ENCODE results near the gene UPK3B. TPM values are rescaled to one million over a fixed set of nuclear protein-coding genes. Genes with fewer than 3 reads are reported as not detected.
"Not testable (repeated sequence)": the region's sequence is repeated elsewhere in the genome, so short reads cannot be mapped to it uniquely, and the experiment has no call there.

The UPK3B gene
- total and polyA plus RNA-seq, 2 of the 13 experiments (the other 11 are each of a cell fraction or from before 2014, with no cell fraction given), result not detected

- intact Hi-C loops (cut with micrococcal nuclease; ENCODE audit: unreplicated experiment); H3K4me1 ChIP-seq (ENCODE audit: insufficient read depth, low read length); CTCF ChIA-PET (ENCODE audit: low intra/inter-chr PET ratio, low total read pairs); H3K9me3 ChIP-seq (ENCODE audit: low read length); H3K36me3 ChIP-seq (replicated peaks in 1 of 2; ENCODE audit: control insufficient read depth in 1 of 2, insufficient read depth in 2 of 2, low read length in 2 of 2); in situ Hi-C loops (cut with HindIII; ENCODE audit: extremely low pct_ligation_motif_present, low pct_unique_long_range_greater_than_20kb); H3K27me3 ChIP-seq (ENCODE audit: control insufficient read depth in 1 of 2, insufficient read depth in 2 of 2, low read length in 2 of 2); H2AFZ ChIP-seq (ENCODE audit: low read length); H4K20me1 ChIP-seq (ENCODE audit: insufficient read depth, low read length): not testable (repeated sequence)
- FAIRE-seq, result peak; percentile 55
- Histone ChIP-seq H3K27ac (ENCODE audit: extremely low read length, insufficient read depth, low read length) (peak overlapping the region; percentile 69), H3K9ac (ENCODE audit: insufficient read depth, low read depth, low read length) (peak overlapping the region; percentile 83), H3K4me3 (replicated peaks in 1 of 3; ENCODE audit: insufficient read depth in 1 of 3, low read depth in 2 of 3, low read length in 3 of 3) (peak overlapping the region; percentile 63 to 84 (median 80); a peak in 5 of 6 replicates), H3K4me2 (ENCODE audit: low read depth, low read length) (peak overlapping the region; percentile 71), H3K79me2 (ENCODE audit: insufficient read depth, low read length) (peaks cover 18% of the 10 kb centered on the region)
- BruUV-seq (replicated peaks), result TSS peak; percentile 42
- 0% methylated on average over 11 of the region's 71 CpGs for WGBS (ENCODE audit: low lambda C conversion rate)
- ATAC-seq, result peak; percentile 100
- peak; percentile 85 for DNase-seq (ENCODE audit: low spot score)
- POLR2A ChIA-PET, result interaction anchor here (1.0 kb wide), 1 partner anchor 140 kb away, joined by 3 read pairs; the partner anchor contains the start of gene SSC4D
- TF ChIP-seq ZNF276 (CRISPR knock-in tag; IDR thresholded peaks at IDR 0.05; ENCODE audit: low read depth), result peak; percentile 86; the same call in 1 of the 2 replicates
- TF ChIP-seq KAT8 (CRISPR knock-in tag; IDR thresholded peaks at IDR 0.05), result peak; percentile 77
- peak; percentile 72; the same call in 1 of the 2 replicates for TF ChIP-seq ZNF772 (CRISPR knock-in tag; IDR thresholded peaks at IDR 0.05)
- TF ChIP-seq, protein P1, sequence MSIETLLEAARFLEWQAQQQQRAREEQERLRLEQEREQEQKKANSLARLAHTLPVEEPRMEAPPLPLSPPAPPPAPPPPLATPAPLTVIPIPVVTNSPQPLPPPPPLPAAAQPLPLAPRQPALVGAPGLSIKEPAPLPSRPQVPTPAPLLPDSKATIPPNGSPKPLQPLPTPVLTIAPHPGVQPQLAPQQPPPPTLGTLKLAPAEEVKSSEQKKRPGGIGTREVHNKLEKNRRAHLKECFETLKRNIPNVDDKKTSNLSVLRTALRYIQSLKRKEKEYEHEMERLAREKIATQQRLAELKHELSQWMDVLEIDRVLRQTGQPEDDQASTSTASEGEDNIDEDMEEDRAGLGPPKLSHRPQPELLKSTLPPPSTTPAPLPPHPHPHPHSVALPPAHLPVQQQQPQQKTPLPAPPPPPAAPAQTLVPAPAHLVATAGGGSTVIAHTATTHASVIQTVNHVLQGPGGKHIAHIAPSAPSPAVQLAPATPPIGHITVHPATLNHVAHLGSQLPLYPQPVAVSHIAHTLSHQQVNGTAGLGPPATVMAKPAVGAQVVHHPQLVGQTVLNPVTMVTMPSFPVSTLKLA (IDR thresholded peaks at IDR 0.05), result peak; percentile 56
- TF ChIP-seq ZNF547 (CRISPR knock-in tag; IDR thresholded peaks at IDR 0.05), result peak; percentile 88
- TF ChIP-seq ZNF747 (CRISPR knock-in tag; IDR thresholded peaks at IDR 0.05; ENCODE audit: borderline replicate concordance), result peak; percentile 57; the same call in 1 of the 2 replicates
- TF ChIP-seq, protein P2, sequence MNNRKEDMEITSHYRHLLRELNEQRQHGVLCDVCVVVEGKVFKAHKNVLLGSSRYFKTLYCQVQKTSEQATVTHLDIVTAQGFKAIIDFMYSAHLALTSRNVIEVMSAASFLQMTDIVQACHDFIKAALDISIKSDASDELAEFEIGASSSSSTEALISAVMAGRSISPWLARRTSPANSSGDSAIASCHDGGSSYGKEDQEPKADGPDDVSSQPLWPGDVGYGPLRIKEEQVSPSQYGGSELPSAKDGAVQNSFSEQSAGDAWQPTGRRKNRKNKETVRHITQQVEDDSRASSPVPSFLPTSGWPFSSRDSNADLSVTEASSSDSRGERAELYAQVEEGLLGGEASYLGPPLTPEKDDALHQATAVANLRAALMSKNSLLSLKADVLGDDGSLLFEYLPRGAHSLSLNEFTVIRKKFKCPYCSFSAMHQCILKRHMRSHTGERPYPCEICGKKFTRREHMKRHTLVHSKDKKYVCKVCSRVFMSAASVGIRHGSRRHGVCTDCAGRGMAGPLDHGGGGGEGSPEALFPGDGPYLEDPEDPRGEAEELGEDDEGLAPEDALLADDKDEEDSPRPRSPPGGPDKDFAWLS (CRISPR knock-in tag; IDR thresholded peaks at IDR 0.05; ENCODE audit: borderline replicate concordance), result peak; percentile 75; the same call in 1 of the 2 replicates
- TF ChIP-seq, protein P3, sequence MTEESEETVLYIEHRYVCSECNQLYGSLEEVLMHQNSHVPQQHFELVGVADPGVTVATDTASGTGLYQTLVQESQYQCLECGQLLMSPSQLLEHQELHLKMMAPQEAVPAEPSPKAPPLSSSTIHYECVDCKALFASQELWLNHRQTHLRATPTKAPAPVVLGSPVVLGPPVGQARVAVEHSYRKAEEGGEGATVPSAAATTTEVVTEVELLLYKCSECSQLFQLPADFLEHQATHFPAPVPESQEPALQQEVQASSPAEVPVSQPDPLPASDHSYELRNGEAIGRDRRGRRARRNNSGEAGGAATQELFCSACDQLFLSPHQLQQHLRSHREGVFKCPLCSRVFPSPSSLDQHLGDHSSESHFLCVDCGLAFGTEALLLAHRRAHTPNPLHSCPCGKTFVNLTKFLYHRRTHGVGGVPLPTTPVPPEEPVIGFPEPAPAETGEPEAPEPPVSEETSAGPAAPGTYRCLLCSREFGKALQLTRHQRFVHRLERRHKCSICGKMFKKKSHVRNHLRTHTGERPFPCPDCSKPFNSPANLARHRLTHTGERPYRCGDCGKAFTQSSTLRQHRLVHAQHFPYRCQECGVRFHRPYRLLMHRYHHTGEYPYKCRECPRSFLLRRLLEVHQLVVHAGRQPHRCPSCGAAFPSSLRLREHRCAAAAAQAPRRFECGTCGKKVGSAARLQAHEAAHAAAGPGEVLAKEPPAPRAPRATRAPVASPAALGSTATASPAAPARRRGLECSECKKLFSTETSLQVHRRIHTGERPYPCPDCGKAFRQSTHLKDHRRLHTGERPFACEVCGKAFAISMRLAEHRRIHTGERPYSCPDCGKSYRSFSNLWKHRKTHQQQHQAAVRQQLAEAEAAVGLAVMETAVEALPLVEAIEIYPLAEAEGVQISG (CRISPR knock-in tag; IDR thresholded peaks at IDR 0.05), result peak; percentile 69; the same call in 1 of the 2 replicates
- TF ChIP-seq ZSCAN31 (CRISPR knock-in tag; IDR thresholded peaks at IDR 0.05; ENCODE audit: low read depth), result peak; percentile 36; the same call in 1 of the 2 replicates
- 0 out of 2 replicates have a peak, but pooled peaks have one; percentile 31 for TF ChIP-seq ZNF639 (CRISPR knock-in tag; conservative IDR thresholded peaks at IDR 0.05)
- TF ChIP-seq, protein P4, sequence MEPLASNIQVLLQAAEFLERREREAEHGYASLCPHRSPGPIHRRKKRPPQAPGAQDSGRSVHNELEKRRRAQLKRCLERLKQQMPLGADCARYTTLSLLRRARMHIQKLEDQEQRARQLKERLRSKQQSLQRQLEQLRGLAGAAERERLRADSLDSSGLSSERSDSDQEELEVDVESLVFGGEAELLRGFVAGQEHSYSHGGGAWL (CRISPR knock-in tag; IDR thresholded peaks at IDR 0.05), result peak; percentile 88
Observed at GRCh38 chr7:76549025-76549854, 38.9 kb downstream of the UPK3B start.

All from HepG2 (cell line).